Glutamatergic neuron (in vitro differentiated cells): ENCODE data around the gene C12orf60. TPM values are rescaled to one million over a fixed set of nuclear protein-coding genes. Genes with fewer than 3 reads are reported as not detected.

Experiments used
- DNase-seq: peaks from one replicate; pipeline ENCODE4 v3.0.0; 2022
- H3K27ac Mint-ChIP-seq: one replicate; pipeline ENCODE4 v1.8.0; 2020; ENCODE audit warnings: mild to moderate bottlenecking, mixed read lengths, inconsistent platforms; ENCODE audit not compliant: unreplicated experiment
- H3K27me3 Mint-ChIP-seq: one replicate; pipeline ENCODE4 v1.8.0; 2020; ENCODE audit warnings: mild to moderate bottlenecking, moderate library complexity, mixed read lengths, inconsistent platforms; ENCODE audit not compliant: unreplicated experiment
- H3K36me3 Mint-ChIP-seq: one replicate; pipeline ENCODE4 v1.8.0; 2020; ENCODE audit warnings: mild to moderate bottlenecking, mixed read lengths, inconsistent platforms; ENCODE audit not compliant: unreplicated experiment
- H3K4me1 Mint-ChIP-seq: one replicate; pipeline ENCODE4 v1.8.0; 2020; ENCODE audit warnings: mild to moderate bottlenecking, low read depth, mixed read lengths, inconsistent platforms; ENCODE audit not compliant: unreplicated experiment
- H3K4me3 Mint-ChIP-seq: one replicate; pipeline ENCODE4 v1.8.0; 2020; ENCODE audit warnings: mild to moderate bottlenecking, mixed read lengths, inconsistent platforms; ENCODE audit not compliant: unreplicated experiment
- H3K9me3 Mint-ChIP-seq: one replicate; pipeline ENCODE4 v1.8.0; 2020; ENCODE audit warnings: mild to moderate bottlenecking, moderate library complexity, mixed read lengths, inconsistent platforms; ENCODE audit not compliant: unreplicated experiment
- total RNA-seq: library from RNA; stranded (reverse); fragmentation: NEBNext Ultra II Directional; extraction: Animal tissue kit (Norgen Biotek cat#: 25700); gene quantifications from one replicate; pipeline ENCODE4 v1.2.1, GENCODE V29; 2021; ENCODE audit not compliant: unreplicated experiment
- TF ChIP-seq, protein P1 (sequence below): fragments of 200-600 bp; sonication (generic); IDR thresholded peaks from one replicate; pipeline ENCODE4 v1.5.0; 2021; ENCODE audit not compliant: partially characterized antibody, unreplicated experiment

C12orf60 gene
- total RNA-seq, 1 donor from 2014 or later, result 0.88 TPM

DNA sequence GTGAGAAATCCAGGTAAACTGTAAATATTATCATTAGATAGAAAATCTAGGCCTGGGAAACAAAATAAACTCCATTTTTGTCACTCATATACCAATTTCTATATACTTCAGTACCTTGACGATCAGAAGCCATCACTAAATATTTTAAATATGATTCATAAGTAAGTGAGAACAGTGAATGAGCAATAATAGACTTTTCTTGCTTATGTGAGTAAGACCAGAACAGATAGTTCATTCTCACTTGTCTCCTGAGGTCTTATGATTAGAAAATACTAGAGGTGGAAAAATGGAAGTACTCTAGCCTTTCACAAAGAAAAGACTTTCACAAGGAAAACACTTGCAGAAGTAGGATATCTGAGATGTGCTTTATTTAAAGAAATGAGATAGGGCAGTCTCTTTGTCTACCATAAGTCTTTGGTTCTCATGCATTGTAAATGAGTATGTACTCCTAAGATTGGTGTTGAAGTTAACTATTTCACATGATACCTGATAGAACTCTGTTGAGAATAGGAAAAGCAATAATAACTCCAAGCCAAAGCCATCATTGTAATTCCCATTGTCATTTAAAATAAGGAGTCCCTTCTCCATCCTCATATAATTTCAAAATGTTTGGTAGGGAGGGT is 20.7 kb downstream of the C12orf60 start:
- no peak overlapping the region for H3K4me3 Mint-ChIP-seq
- TF ChIP-seq, protein P1, sequence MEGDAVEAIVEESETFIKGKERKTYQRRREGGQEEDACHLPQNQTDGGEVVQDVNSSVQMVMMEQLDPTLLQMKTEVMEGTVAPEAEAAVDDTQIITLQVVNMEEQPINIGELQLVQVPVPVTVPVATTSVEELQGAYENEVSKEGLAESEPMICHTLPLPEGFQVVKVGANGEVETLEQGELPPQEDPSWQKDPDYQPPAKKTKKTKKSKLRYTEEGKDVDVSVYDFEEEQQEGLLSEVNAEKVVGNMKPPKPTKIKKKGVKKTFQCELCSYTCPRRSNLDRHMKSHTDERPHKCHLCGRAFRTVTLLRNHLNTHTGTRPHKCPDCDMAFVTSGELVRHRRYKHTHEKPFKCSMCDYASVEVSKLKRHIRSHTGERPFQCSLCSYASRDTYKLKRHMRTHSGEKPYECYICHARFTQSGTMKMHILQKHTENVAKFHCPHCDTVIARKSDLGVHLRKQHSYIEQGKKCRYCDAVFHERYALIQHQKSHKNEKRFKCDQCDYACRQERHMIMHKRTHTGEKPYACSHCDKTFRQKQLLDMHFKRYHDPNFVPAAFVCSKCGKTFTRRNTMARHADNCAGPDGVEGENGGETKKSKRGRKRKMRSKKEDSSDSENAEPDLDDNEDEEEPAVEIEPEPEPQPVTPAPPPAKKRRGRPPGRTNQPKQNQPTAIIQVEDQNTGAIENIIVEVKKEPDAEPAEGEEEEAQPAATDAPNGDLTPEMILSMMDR, result no peak
- DNase-seq, result no peak
- H3K27ac Mint-ChIP-seq, result no peak overlapping the region
- no peaks in the 10 kb centered on the region for H3K4me1 Mint-ChIP-seq
- no peaks in the 10 kb centered on the region for H3K9me3 Mint-ChIP-seq
- H3K36me3 Mint-ChIP-seq, result no peaks in the 10 kb centered on the region
- H3K27me3 Mint-ChIP-seq, result no peaks in the 10 kb centered on the region

DNA sequence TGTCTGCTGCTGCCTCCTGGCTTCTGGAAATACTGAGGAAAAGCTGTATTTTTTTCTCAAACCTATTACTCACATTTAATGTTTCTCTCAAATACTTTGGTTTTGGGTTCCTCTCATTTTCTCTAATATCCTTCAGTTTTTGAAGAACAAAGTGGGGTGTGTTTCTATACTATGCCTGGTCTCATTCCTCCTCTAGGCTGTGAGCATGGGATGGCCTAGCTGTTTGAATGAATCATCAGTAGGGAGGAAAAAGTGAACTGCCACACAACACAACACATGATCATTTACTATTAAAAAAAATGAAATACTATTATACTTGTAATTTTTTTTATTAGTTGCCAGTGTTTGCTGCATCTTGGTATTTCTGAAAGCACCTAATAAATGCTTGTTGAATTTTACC is 21.8 kb downstream of the C12orf60 start:
- Mint-ChIP-seq H3K36me3 (no peaks in the 10 kb centered on the region), H3K4me3 (no peak overlapping the region), H3K27me3 (no peaks in the 10 kb centered on the region), H3K4me1 (no peaks in the 10 kb centered on the region), H3K9me3 (no peaks in the 10 kb centered on the region), H3K27ac (no peak overlapping the region)
- DNase-seq, result no peak
- TF ChIP-seq, protein P1, result no peak

- no peaks in the 10 kb centered on the region for H3K9me3 Mint-ChIP-seq
- H3K4me3 Mint-ChIP-seq, result no peak overlapping the region
- no peak overlapping the region for H3K27ac Mint-ChIP-seq
- no peaks in the 10 kb centered on the region for H3K27me3 Mint-ChIP-seq
- TF ChIP-seq, protein P1, result no peak
- no peaks in the 10 kb centered on the region for H3K4me1 Mint-ChIP-seq
- DNase-seq, result no peak
- no peaks in the 10 kb centered on the region for H3K36me3 Mint-ChIP-seq
These were observed 23.0 kb downstream of the C12orf60 start for GRCh38 chr12:14826491-14826890.

DNA sequence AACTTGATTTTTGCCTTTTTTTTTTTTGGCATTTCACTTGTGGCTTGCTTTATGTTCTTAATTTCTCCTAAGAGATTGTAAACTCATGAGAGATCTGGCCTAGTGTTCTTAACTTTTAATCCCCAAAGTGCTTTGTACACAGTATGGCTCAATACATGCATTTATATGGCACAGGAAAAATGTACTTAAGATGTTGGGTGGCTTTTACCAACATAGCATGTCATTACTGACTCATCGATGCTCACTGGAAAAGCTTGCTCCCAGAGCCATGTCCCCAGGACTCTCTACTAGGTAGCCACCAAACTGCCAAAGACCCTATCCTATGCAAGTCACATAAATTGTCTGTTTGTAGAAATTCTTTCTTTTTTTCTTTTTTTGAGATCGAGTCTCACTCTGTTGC is 23.6 kb downstream of the C12orf60 start:
- no peak for DNase-seq
- Mint-ChIP-seq H3K4me1 (no peaks in the 10 kb centered on the region), H3K4me3 (no peak overlapping the region), H3K27me3 (no peaks in the 10 kb centered on the region), H3K9me3 (no peaks in the 10 kb centered on the region), H3K27ac (no peak overlapping the region), H3K36me3 (no peaks in the 10 kb centered on the region)
- TF ChIP-seq, protein P1, result no peak

DNA sequence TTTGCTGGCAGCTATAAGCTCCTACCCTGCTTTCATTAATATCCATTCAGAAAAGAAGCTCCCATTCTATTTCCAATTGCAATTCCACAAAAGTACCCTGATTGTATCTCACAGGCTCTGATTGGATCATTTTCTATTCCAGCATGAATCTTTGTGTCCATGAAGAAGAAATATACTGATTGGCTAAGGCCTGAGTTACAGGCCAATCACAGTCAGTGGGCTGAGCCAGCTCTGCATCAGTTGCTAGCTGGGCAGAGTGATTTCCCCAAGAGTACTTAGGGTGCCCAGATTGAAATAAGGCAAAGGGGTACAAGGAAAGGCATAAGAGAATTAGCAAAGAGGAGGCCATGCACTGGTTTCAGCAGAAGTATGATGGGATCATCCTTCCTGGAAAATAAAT is 25.4 kb downstream of the C12orf60 start:
- Mint-ChIP-seq H3K4me1 (no peaks in the 10 kb centered on the region), H3K27me3 (no peaks in the 10 kb centered on the region), H3K4me3 (no peak overlapping the region), H3K27ac (no peak overlapping the region), H3K9me3 (no peaks in the 10 kb centered on the region), H3K36me3 (no peaks in the 10 kb centered on the region)
- TF ChIP-seq, protein P1, result no peak
- no peak for DNase-seq
